COR-L47 (cell line): ENCODE data around the gene XRCC3.

Experiments used
- DNase-seq: peaks from one replicate; lab custom pipeline; 2025; lab: John Stamatoyannopoulos, UW

Gene XRCC3

GRCh38 chr14:103715052-103716000 is at the start of gene XRCC3, which contains the start of gene ZFYVE21:
XRCC3 (minus strand) TSS chr14:103715451; CDS start chr14:103711087, 4,364 bp downstream.
ZFYVE21 (plus strand) TSS chr14:103715810; CDS start chr14:103715842, 32 bp downstream.
- peak; percentile 100 for DNase-seq

- no peak for DNase-seq
Observed at GRCh38 chr14:103763730-103764488, 48.7 kb upstream of the XRCC3 start.

DNA sequence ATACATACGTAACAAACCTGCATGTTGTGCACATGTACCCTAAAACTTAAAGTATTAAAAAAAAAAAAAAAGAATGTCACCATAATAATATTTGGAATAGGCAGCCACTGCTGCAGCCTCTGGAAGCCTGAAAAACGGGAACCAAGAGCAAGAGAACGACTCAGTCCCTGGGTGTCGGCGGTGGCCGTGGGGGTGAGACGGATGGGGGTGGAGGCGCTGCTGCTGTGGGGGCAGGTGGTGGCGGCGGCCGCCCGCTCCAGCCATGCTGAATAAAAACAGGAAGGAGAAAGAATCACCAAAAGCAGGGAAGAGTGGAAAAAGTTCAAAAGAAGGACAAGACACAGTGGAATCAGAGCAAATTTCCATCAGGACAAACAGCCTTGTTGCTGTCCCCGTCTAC is 47.3 kb upstream of the XRCC3 start:
- DNase-seq = no peak

GRCh38 chr14:103762036-103762435 is 46.8 kb upstream of the XRCC3 start:
- no peak for DNase-seq

- DNase-seq = no peak
Observed at GRCh38 chr14:103758059-103758776, 43.0 kb upstream of the XRCC3 start.

DNA sequence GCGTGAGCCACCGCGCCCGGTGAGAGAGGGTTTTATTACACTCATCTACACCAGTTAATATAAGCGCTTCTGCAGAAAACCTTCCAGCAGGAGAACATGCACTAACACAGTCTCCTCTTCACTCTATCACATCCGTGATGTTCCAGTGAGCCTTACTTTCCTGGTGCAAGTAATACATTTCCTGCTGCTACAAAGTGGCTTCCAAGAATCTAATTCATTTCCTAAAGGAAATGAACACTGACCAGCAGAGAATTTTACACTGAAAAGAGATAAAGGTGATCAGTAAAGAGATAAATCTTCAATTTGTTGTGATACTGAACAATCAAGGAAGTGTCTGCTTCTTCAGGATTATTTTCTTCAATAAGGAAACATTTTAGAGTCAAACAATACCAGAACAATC is 39.8 kb upstream of the XRCC3 start:
- DNase-seq = no peak

DNA sequence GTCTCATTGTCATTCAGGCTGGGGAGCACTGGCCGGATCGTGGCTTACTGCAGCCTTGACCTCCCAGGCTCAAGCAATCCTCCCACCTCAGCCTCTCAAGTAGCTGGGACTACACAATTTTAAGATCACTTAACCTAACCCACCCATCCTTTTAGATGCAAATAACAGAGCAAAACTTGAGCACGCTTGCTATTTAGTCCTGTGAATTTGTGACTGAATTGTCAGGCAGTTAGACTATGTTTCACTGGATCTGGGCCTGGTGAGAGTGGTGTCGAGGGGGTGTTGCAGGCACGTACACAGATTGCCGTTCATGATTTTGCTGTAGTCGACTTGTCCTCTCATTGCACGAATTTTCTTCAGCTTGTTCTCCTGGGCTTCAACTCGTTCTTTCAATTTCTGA is 38.5 kb upstream of the XRCC3 start:
- DNase-seq = no peak

DNA sequence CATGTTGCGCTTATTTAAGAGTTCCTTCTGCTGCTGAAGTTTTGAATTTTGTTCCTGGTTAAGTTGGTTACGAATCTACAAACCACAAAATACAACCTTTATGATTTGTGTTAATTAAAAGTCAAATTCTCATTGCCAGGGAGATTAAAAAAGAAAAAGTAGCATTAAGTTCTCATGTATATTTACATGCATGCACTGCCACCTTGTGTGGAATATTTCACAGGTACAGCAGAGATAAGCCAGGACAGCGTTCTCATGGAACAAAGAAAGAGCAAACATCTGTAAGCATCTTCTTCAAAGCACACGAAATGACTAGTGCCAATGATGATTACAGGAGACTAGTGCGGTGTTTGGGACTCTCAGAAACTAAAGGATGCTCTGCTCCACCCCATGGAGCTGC is 34.6 kb upstream of the XRCC3 start:
- no peak for DNase-seq

GRCh38 chr14:103749452-103749851 is 34.2 kb upstream of the XRCC3 start:
- DNase-seq = no peak

GRCh38 chr14:103748534-103748857 is 33.2 kb upstream of the XRCC3 start:
- DNase-seq = no peak

DNA sequence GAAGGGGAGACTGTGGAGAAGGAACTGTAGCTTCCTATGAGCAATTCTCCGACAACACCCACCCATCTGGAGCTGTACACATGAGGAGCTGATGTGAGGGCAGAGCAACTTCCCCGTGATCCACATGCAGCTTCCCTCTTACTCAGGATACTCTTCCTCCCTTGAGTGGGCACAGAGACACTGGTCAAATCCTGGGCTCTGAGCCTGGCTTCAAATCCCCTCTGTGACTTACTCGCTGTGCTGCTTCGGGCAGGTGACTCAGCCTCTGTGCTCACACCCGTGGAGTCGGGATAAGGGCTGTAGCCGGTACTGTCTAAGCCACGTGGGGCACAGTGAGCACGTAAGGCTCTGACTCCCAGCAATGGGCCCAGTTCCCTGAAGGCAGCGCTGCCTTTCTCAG is 31.4 kb upstream of the XRCC3 start:
- DNase-seq = no peak

DNA sequence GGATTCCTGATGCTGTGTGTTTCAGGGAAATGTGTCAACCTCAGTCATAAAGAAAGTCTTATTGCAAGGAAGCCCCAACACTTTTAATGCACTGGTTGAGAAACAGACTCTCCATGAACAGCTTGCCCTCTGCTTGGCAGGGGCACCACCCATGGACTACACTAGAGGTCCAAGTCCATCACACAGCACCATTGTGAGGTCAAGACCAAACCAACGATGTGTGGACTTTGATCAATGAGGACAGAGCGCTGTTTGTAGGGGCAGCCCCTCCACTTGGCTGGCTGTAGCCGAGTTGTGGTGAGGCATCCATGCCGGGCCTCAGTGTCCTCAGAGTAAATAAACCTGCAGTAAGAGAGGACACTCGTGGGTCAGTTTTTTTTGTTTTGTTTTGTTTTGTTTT is 30.2 kb upstream of the XRCC3 start:
- DNase-seq = no peak

DNA sequence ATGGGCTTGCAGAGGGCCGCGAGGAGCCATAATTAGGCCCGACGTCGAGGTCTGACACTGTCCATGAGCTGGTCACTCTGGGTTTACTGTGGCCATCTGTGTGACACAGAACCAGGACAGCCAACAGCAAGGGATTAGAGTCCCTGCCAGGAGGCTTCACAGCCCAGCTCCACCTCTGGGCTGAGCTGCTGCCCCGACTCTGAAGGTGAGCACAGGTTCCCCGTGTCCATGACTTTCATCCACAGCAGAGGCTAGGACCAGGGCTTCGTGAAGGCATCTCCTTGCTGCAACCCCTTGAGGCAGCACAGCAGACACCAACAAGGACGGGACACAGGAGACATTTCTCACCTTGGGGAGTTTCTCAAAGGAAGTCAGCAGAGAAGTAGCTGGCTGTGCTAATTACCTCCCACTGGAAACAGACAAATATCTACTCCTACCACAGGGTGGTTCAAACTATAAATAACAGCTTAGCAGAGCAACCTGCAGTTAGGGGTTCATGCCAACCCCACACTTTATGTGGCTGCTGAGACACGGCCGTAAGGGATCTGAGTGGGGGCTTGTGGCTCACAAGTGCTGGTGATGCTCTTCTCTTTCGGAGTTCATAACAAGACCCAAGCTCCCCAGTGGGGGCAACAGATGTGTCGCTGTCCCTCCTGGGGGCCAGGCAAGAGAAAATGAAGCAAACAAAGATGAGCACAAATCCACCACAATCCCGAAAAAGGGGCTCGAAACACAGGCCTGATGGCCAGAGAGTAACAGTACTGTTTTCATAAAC is 29.6 kb upstream of the XRCC3 start:
- DNase-seq = no peak

GRCh38 chr14:103743691-103744090 is 28.4 kb upstream of the XRCC3 start:
- DNase-seq = no peak

DNA sequence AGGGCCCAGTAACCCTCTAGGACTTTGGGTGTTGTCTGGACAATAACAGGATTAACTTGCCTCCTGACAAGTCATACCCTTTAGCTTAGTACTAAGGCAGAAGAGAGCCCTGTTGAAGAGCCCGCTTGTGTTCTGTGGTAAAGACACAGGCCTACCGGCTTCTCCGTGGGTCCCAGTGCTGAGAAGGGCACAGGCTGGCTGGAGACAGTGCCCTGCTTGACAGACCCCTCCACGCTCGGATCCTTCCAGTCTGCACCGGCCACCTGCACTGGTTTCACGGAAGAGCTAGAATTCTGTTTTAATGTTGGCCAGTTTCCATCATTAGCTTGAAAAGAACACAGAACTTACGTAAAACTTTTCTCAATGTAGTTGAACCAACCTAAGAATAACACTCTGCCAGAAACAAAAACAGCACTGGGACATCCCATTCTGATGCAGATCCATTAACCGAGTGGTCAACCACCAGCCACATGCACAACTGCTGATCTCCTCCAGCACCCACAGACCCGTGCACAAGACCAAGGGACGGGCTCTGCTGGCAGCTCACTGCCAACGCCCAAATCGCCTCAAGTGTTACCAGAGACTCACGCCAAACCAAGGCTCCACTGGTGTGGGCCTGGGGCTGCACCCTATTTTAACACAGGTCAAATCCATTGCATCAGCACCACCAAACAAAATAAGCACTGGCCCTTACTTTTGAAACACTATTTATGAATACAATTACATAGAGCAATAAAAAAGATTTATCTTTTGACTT is 27.4 kb upstream of the XRCC3 start:
- DNase-seq = no peak

- DNase-seq = no peak
Observed at GRCh38 chr14:103741876-103742275, 26.6 kb upstream of the XRCC3 start.

DNA sequence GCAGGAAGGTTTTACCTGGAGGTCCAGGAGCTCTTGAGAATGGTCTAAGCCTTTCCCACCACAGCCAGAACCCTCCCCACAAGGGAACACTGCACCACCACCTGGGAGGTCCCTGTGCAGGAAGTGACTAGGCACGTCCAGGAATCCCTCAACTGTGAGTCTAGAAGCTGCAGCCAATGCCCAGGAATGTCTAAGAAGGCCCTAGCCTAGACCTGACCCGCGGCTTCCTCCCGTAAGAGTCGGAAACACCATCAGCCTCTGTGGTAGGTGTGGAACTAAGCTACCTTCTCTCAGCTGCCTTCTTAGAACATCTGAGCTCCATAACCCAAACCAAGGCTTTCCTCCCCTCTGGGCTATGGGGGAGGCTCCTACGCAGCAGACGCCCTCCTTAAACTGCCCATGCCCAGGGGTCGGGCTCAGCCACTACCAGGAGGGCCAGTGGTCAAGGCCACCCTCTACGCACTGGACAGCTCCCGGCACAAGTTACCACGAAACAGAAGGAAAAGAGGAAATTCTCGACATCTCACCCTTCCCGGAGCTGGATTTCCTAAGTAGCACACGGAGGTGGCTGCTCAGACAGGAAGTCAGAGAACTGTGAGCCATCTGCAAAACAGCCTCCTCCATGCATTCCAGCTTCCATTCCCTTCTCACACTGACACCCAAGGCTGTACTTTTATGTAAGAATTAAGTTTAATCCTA is 25.9 kb upstream of the XRCC3 start:
- no peak for DNase-seq

- DNase-seq = no peak
Observed at GRCh38 chr14:103739793-103740501, 24.7 kb upstream of the XRCC3 start.

DNA sequence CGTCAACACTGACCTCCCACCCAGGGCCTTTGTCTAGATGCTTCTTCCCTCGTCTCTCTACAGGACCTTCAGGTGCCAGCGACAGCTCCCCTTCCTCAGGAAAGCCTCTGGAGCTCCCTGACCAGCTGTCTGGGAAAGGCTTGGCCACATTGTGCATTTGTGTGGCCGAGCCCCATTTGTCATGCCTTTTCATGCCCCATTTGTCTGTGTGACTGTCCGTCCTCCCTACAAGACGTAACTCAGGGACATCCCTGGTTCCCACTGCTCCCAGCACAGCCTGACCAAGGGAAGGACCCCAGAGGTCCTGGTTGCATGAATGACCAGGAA is 24.2 kb upstream of the XRCC3 start:
- DNase-seq = no peak
